ENCODE measurements around the gene GALNT16.

The GALNT16 gene

DNA sequence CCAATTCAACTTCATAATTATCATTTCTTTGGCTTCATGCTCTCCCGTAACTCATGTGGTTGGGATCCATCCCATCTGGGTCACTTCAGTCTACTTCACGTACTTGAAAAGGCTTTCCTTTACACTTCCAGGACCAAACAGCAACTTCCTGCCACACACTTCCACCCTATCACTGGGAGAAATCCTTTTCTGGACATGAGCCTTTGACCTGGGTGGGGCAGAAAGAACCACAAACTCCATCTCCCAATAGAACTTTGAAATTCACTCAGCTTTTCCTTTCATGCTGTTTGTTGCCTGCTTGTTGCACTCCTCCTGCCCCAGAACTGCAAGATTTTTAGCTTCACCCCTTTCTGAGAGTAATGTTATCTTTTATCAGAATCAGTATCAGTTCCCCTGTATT lies 18.4 kb upstream of the GALNT16 start:
- Histone ChIP-seq H3K79me2 (ENCODE audit: insufficient read depth, low read depth) (no peaks in the 10 kb centered on the region), H3K27me3 (ENCODE audit: insufficient read depth, low read depth) (no peaks in the 10 kb centered on the region), H3K4me3 (IDR thresholded peaks at IDR 0.05; ENCODE audit: insufficient read depth, low read depth, low read length) (no peak overlapping the region), H3K4me1 (ENCODE audit: low read depth, poor library complexity, severe bottlenecking) (no peaks in the 10 kb centered on the region), H2AFZ (ENCODE audit: low read depth) (no peak overlapping the region), H4K20me1 (ENCODE audit: insufficient read depth) (no peaks in the 10 kb centered on the region), H3K9ac (no peak overlapping the region), H3K27ac (no peak overlapping the region), H3K4me2 (no peak overlapping the region), H3K36me3 (ENCODE audit: insufficient read depth) (no peaks in the 10 kb centered on the region)
- TF ChIP-seq, protein P1, sequence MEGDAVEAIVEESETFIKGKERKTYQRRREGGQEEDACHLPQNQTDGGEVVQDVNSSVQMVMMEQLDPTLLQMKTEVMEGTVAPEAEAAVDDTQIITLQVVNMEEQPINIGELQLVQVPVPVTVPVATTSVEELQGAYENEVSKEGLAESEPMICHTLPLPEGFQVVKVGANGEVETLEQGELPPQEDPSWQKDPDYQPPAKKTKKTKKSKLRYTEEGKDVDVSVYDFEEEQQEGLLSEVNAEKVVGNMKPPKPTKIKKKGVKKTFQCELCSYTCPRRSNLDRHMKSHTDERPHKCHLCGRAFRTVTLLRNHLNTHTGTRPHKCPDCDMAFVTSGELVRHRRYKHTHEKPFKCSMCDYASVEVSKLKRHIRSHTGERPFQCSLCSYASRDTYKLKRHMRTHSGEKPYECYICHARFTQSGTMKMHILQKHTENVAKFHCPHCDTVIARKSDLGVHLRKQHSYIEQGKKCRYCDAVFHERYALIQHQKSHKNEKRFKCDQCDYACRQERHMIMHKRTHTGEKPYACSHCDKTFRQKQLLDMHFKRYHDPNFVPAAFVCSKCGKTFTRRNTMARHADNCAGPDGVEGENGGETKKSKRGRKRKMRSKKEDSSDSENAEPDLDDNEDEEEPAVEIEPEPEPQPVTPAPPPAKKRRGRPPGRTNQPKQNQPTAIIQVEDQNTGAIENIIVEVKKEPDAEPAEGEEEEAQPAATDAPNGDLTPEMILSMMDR (conservative IDR thresholded peaks at IDR 0.05; ENCODE audit: low read depth, low read length), result no peak

- TF ChIP-seq, protein P1 (conservative IDR thresholded peaks at IDR 0.05; ENCODE audit: low read depth, low read length), result peak; percentile 82
- H4K20me1 ChIP-seq (ENCODE audit: insufficient read depth), result no peaks in the 10 kb centered on the region
- no peak overlapping the region for H2AFZ ChIP-seq (ENCODE audit: low read depth)
- no peaks in the 10 kb centered on the region for H3K79me2 ChIP-seq (ENCODE audit: insufficient read depth, low read depth)
- no peaks in the 10 kb centered on the region for H3K4me1 ChIP-seq (ENCODE audit: low read depth, poor library complexity, severe bottlenecking)
- no peak overlapping the region for H3K27ac ChIP-seq
- H3K36me3 ChIP-seq (ENCODE audit: insufficient read depth), result no peaks in the 10 kb centered on the region
- H3K27me3 ChIP-seq (ENCODE audit: insufficient read depth, low read depth), result no peaks in the 10 kb centered on the region
- H3K4me3 ChIP-seq (IDR thresholded peaks at IDR 0.05; ENCODE audit: insufficient read depth, low read depth, low read length), result no peak overlapping the region
- no peak overlapping the region for H3K4me2 ChIP-seq
- H3K9ac ChIP-seq, result no peak overlapping the region
These were observed 17.4 kb upstream of the GALNT16 start for GRCh38 chr14:69242311-69243224.

GRCh38 chr14:69244946-69245345 lies 15.0 kb upstream of the GALNT16 start:
- Histone ChIP-seq H3K4me3 (IDR thresholded peaks at IDR 0.05; ENCODE audit: insufficient read depth, low read depth, low read length) (no peak overlapping the region), H3K4me1 (ENCODE audit: low read depth, poor library complexity, severe bottlenecking) (no peaks in the 10 kb centered on the region), H2AFZ (ENCODE audit: low read depth) (no peak overlapping the region), H3K27ac (no peak overlapping the region), H3K79me2 (ENCODE audit: insufficient read depth, low read depth) (no peaks in the 10 kb centered on the region), H3K27me3 (ENCODE audit: insufficient read depth, low read depth) (no peaks in the 10 kb centered on the region), H3K9ac (no peak overlapping the region), H4K20me1 (ENCODE audit: insufficient read depth) (no peaks in the 10 kb centered on the region), H3K36me3 (ENCODE audit: insufficient read depth) (no peaks in the 10 kb centered on the region), H3K4me2 (no peak overlapping the region)
- TF ChIP-seq, protein P1 (conservative IDR thresholded peaks at IDR 0.05; ENCODE audit: low read depth, low read length), result no peak

DNA sequence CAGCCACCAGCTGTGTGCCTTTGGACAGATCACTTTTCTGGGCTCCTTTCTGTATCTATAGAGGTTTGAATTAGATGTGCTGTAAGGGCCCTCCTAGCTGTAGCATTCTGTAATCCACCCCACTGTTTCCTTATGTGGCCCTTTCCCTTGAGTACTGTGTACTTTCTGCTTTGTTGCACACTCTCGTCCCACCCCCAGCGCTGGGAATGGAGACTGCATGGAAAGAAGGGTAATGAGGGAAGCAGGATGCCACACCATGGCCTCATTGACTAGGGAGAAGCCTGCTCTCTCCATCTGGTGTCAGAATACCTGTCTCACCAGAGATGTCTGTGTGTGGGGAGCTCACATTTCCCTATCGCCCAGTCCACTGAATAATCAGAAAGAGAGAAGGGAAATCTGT lies 13.6 kb upstream of the GALNT16 start:
- no peak overlapping the region for H3K9ac ChIP-seq
- H3K79me2 ChIP-seq (ENCODE audit: insufficient read depth, low read depth), result no peaks in the 10 kb centered on the region
- TF ChIP-seq, protein P1 (conservative IDR thresholded peaks at IDR 0.05; ENCODE audit: low read depth, low read length), result no peak
- H3K4me1 ChIP-seq (ENCODE audit: low read depth, poor library complexity, severe bottlenecking), result no peaks in the 10 kb centered on the region
- H3K4me3 ChIP-seq (IDR thresholded peaks at IDR 0.05; ENCODE audit: insufficient read depth, low read depth, low read length), result no peak overlapping the region
- no peak overlapping the region for H3K4me2 ChIP-seq
- H3K36me3 ChIP-seq (ENCODE audit: insufficient read depth), result no peaks in the 10 kb centered on the region
- H3K27ac ChIP-seq, result no peak overlapping the region
- H4K20me1 ChIP-seq (ENCODE audit: insufficient read depth), result no peaks in the 10 kb centered on the region
- no peaks in the 10 kb centered on the region for H3K27me3 ChIP-seq (ENCODE audit: insufficient read depth, low read depth)
- no peak overlapping the region for H2AFZ ChIP-seq (ENCODE audit: low read depth)
